HG02642 (cell line): Measurements from ENCODE around the gene BCL11A.

Experiments used
- ATAC-seq: cut with Tn5 transposase; IDR thresholded peaks from one replicate; pipeline ENCODE4 v1.9.1; 2021; ENCODE audit warnings: mild to moderate bottlenecking; ENCODE audit not compliant: unreplicated experiment, poor library complexity

BCL11A gene

DNA sequence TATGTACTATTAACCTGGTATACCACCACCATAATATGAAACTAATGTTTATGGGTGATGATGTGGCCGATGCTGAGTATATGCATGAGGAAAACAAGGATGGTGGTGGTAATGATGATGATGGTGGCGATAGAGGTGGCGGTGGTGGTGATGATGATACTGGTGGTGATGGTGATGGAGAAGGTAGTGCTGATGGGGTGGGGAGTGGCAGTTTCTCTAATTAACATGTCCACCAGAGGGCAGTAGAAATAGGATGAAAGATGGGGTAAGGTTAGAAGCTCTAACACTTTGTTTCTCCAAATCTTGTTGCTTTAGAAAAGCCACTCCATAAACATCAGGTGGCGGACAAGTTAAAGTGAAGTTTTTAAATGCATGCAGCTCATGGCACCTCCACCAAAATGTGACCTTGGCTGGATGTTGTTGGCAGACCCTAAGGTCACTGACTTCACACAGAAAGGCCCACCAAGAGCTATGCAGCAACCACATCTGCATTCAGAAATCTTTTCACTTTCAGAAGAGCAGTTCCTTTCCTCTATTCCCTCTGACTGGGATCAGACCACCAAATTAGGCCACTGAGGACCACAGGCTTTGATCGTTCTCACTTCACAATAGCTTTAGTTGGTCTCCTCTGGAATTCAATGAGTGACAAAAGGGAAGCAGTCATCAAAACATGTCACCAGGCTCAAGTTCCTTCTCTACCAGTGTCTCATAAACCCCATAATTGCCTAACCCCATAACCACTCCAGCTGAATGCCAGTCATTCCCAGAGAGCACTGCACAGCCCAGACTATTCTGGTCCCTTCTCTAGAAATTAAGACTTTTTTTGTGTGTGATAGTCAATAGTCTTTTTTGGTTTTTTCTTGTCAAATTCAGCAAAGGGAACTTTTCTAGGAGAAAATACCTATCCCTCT, 7.5 kb upstream of the BCL11A start:
- ATAC-seq: peak; percentile 71

DNA sequence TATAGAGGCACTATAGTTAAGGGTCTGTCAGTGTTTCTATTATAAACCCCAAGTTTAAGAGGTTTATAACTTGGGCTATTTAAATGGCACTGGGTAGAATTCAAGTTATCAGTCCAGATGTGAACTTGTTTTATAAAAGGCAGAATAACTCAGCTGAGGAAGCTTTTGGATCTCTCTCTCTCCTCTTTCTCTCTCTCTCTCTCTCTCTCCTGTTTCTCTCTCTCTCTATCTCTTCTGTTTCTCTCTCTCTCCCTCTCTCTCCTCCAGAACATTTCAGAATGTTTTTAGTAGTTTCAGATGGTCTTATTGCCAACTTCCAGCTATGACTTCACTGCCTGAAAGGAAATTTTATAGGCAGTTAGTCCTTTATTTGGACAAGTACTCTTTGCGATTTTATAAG, 6.4 kb upstream of the BCL11A start:
- ATAC-seq: no peak

DNA sequence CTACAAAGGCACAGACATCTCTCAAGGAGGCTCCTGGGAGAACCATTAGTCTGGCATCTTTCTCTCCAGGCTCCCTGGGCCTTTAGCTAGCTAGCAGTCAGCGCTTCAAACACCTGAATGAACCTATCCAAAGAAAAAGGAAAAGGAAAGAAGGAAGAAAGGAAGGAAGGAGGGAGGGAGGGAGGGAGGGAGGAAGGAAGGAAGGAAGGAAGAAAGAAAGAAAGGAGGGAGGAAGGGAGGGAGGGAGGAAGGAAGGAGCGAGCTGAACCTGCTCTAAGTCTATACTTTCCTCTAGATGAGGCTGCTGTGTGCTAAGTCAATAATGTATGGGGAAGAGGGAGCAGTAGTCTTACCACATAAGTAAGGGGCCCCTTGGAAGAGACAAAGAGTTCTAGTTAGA, 5.1 kb upstream of the BCL11A start:
- ATAC-seq: no peak

DNA sequence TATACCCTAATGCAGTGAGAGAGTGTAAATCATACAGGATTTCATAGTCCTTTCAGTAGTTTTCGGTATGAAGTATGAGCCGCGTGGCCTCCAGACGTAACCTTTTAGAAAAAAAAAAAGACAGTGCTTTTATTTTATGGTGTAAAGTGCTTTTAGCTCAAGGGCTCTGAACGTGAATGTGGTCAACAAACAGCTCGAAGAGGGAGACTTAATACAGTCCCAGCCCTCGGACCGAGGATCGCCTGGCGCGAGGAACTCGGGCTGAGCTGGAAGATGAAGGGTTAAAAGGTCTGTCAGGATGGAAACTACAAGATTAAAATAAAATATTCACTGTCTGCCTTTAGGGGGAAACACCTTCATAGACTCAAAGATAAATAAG, 4.0 kb upstream of the BCL11A start:
- no peak for ATAC-seq

DNA sequence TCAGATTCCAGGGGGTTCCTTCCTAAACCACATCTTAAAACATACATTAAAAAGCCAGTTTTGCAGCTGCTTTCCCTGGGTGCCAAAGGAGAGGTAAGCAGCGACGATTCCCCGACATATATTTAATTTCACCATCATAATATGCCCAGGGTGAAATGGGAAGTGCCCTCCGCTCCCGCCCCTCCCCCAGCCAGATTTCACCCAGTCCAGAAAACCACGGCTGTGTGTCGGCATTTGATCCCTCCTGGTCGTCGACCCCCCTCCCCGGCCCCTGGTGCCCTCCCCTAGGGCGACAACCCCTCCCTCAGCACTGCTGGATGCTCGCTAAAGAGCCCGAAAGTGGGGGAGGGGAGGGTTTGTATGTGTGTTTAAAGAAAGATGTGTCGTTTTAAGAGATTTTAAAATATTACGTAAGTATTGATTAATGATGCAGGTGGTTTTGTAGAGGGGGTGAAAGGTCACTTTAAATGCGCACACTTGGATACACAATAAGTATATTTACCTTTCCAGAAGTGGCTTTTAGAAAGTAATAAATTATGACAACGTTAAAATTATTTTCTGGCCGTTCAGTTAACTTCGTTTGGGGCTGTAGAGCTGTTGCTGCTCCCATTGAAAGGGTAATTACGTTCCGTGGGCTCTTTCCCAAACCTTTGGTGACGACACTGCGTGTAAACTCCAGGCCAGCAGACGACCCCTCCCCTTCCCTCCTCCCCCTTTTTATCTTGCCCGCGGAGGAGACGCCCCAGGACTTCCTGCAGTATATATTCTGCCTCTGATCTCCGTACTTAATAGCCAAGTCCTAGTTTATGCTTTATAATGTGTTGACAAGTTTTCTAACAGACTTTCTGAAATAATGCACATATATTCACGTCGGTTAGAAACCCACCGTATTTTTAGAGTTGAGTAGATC, 3.4 kb upstream of the BCL11A start:
- no peak for ATAC-seq

DNA sequence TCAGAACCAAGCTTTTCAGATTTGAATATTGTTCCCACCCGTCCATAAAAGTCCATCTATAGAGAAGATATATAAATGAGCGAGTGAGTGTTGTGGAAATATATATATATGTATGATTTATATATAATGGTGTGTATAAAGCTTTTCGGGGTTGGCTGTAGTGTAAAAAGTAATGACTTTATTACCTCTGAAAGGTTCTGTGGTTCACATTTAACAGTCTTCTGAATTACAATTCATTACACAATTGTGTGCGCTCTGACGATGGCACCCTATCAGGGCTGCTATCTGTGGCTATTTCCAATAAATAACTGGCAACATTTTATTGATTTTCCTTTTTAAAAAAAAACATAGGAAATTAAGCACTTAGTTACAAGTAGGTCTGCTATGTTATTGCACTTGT, 2.7 kb upstream of the BCL11A start:
- no peak for ATAC-seq

DNA sequence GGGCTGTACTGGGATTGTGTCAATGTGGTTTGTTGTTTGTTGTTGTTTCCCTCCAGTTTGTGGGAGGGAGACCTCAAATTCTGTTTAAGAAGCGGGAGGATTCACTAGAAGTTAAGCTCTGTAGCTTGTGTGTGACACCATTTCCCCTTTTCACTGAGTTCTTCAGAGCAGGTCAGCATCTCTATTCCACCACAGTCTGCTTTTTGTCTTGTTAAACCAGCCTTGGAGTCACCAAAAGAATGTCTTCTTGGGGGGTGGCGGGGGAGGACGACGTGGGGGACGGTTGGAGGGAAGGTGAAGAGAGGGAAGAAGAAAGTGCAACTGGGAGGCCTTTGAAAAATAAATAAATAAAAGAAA, 2.3 kb upstream of the BCL11A start:
- peak; percentile 2 for ATAC-seq

DNA sequence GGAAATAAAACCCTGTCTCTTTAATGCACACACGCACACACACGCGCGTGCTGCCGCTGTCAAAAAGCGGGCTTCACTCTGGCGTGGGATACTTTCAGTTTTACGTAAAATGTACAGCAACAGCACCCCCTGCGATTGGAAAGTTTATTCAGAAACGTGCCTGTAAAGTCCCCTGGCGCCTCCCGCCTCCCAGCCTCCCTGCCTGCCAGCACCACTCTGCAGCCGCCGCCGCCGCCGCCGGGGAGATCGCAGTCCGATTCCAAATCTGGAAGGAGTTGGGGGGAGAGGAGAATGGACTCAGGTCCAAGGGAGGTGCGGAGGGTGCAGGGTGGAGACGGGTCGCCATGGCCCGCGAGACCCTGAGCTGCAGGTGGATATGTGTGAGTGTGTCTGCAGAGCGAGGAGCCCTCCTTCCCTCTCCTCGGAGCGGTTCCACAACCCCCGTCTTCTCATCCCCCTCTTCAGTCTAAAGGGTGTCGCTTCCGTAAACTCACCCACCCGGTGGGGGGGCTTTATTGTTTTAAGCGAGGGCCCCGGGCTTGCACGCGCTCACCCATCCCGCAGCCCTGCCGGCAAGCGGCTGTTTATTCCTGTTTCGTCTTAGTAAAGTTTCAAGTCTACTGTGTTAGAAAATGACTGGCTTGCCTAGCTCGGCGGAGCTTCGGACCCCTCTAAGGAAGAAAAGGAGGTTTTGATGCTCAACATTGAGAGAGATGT, 1.8 kb upstream of the BCL11A start:
- peak; percentile 45 for ATAC-seq

DNA sequence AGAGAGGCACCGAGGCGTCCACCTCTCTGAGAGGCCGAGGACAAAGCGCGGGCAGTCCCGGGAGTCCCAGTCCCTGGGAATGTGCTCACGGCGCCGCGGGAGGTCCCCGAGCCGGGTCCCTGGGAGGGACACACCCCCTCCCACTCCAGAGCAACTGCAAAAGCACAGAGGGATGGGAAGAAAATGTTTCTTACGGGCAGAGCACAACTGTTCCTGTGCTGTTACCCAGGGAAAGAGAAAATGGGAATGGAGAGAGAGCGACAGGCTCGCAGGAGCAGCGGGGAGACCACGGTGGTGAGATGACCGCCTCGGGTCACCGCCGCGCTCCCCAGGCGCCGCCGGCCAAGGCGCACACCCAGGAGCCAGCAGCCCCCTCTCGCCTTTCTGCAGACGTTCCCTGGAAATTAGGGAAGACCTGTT, 1.2 kb upstream of the BCL11A start:
- peak; percentile 1 for ATAC-seq

DNA sequence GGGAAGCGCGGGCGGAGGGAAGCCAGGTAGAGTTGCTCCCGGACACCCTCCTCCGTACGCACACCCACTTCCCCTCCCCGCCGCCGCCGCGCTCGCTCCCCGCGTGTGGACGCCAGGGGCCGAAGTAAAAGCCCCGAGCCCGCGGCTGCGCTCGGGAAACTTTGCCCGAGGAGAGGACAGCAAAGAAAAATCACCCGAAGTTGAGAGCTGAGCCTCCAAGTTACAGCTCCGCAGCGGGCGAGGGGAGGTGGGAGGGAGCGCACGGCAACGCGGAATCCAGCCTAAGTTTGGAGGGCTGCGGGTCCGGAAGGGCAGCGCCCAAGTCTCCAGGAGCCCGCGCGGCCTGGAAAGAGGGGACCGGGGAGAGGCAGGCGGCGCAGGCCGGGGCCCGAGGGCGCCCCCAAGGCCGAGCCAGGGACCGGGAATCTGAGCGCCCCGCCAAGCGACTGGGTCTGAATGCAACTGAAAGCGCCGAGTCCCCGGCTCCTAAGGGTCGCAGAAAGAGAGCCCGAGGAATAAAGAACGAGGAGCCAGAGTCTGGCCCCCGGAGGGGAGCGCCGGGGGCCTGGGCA, 706 bp upstream of the BCL11A start:
- peak; percentile 21 for ATAC-seq

DNA sequence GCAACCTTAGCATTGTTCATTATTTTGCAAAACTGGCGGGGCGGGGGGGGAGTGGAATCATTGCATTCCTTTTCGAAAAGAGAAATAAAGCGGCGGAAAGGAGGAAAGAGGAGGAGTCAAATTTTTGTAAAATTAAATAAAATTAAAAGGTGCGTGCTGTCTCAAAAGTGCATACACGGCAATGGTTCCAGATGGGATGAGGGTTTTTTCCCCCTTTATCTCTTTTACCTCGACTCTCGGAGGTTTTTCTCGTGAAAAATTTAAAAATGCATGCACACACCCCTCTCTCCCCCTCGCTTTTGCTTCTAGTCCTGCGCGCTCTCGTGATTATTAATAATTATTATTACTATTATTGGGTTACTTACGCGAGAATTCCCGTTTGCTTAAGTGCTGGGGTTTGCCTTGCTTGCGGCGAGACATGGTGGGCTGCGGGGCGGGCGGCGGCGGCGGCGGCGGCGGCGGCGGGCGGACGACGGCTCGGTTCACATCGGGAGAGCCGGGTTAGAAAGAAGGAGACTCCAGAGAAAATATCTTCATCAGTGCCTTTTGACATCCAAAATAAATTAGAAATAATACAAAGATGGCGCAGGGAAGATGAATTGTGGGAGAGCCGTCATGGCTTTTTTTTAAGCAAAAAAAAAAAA, 481 bp downstream of the BCL11A start:
- ATAC-seq: no peak

DNA sequence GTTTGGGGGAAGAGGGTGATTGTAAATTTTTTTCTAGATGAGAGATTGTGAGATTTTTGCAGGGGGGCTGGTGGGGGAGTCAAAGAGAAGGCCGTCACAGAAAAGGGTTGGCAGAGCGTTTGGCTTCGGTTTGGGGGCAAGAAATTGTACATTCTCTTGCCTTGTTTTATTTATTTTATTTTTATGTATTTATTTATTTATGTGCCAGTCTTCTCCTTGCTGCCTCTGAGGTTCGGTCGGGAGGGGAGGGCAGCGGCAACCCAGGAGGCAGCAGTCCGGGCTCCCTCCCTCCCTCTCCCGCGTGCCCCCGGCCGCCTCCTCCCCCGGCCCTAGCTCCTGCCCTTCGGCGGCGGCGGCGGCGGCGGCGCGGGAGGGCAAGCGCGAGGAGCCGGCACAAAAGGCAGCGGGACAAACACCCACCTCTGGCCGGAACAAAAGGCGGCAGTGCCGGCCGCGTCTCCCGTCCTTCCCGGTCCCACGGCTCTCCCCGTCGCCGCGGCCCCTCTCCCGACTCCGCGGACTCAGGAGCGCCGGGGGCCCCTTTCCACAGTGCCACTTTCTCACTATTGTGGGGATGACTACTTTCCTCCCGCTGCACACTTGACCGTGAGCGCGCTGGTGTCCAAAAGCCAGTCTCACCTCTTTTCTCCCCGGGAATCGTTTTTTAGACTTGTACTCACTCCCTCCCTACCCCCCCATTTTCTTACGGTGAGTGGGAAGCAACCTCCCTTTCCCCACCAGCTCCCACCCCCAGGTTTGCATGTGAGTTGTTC, 1.2 kb downstream of the BCL11A start:
- no peak for ATAC-seq

DNA sequence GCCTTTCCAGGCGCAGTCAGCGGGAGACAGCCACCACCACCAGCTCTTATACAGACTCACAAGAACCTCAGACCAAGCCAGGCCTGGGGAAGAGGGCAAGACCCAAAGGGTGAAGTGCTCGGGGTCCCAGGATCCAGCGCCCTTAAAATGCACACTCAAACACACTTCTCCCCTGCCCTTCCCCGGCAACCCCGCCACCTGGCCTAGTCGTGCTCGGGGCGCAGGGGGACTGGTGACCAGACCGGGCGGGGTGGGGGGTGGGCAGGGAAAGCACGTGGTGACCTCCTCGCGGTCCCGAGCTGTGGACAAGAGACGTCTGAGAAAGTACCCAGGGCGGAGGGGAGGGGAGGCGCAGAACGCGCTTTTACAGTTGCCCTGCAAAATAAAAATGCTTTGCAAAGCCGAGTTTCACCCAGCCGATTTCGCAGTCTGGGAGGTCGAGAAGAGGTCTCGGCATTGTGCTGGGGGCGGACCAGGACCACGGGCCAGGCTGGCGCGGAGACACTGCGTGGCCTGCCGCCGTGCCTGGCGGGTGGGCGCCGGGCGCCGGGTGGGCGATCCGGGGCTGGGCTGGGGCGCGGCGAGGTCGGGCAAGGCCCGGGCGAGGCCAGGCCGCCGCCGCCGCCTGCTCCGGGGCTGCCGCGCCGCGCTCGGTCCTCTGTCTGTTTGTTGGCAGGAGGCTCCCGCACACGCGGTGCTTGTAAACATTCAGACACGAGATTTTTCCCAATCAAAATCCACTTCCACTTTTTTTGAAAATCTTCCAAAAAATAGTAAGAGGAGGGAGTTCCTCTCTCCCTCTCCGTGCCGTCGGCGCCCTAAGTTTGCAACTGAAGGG, 2.0 kb downstream of the BCL11A start:
- no peak for ATAC-seq

DNA sequence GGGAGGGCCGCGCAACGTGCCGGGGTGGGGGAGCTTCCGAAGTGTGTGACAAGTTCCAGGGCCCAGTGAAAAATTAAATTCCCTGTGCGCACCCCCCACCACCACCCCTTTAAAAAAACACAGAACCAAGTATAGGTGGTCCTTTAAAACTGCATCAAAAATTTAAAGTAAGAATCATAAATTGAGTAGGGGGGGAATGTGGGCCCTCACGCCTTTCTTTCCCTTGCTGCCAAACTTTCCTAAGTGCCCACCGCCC, 2.5 kb downstream of the BCL11A start:
- no peak for ATAC-seq

DNA sequence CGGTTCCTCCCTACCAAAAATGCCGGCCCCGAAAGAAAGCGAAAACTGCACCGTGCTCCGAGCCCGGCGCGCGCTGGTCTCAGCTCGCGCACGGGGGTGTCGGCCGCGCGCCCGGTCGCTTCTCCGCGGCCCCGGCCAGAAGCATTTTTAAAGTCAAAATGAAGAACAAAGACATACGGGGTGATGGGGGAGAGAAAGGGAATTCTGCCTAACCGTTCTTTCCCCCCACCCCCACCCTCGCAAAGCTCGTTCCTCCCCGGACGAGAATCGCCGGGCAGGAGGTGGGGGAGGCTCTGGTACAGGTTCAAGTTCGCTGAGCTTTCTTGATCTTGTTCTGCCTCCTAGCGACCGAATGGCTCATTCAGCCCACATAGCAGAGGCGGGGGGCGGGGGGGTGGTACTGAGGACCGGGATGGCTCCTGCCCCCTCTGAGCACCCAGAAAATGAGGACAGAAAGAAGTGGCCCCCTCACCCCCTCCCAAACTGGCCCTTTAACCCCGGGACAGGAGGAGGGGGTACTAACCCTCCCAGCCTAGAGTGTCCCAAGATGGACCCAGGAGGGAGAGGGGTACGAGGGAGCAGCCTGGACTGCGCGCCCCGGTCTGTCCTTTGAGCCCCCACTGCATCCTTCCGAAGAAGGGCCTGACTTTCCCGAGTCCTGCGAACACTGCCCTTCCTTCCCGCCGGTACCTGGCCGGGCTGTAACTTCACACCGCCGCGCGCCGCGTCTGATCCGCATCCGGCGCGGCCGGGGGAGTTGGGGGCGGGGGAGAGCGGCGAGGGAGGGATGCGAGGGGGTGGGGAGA, 3.1 kb downstream of the BCL11A start:
- peak; percentile 47 for ATAC-seq

DNA sequence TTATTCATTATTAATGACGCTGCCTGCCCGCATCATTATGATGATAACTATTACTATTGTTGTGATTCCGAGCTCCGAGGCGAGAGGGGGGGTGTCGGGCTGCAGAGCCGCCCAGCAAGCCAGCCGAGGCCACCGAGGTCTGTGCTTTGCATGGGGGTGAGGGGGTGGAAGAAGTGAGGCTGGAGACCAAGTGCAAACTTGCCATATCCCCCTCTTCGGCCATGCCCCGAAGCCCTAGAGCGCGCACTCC, 3.6 kb downstream of the BCL11A start:
- ATAC-seq: peak; percentile 6

DNA sequence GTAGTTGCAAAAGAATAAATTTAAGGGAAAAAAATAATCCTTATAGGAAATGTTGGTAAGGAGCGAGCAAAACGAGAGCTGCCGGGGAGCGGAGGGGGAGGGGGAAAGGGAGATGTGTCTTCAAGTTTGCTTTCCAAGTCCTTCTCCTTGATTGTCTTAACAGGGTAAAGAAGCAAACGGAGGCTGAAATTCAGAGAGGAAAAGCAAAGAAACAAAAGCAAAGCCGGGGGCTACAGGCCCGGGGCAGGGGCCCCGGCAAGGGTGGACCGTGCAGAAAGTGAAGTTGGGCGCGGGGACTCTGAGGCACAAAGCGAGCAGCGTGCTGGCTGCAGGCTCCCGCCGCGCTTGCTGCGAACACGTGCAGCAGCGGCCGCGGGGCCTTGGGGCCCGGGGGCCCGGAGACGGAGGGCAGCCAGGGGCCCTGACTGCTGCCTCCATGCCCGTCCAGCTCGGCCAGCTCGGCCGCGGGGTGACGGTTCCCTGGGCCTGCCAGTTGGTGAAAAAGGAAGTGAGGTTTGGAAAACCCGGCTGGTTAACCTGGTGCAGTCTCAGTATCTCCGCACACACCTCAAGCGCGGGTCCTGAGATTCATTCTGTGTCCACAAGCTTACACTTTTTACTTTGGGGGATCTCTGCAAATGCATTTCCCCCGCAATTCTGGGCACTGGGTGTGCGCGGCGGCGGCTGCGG, 4.1 kb downstream of the BCL11A start:
- ATAC-seq: peak; percentile 17

DNA sequence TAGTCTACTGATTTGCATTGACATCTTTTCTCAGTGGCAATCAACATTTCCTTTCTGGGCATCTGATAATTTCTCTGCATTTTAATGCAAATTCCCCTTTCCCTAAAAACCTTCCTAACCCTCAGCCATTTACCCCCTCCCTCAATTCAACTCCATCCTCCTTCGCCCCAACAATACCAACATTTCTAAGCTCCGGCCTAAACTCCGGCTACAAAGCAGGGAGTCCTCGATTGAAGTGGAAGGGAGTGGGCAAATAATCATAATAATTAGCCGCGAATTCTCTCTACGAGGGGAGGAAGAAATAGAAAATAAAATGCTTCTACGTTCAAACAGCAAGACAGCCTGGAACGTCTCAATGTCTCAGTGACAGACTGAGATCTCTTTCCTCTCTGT, 4.6 kb downstream of the BCL11A start:
- no peak for ATAC-seq
